Fibroblast of lung (primary cell): Measurements from ENCODE around the gene TRIM16. TPM values are rescaled to one million over a fixed set of nuclear protein-coding genes. Genes with fewer than 3 reads are reported as not detected.
"Not testable (repeated sequence)": the region's sequence is repeated elsewhere in the genome, so short reads cannot be mapped to it uniquely, and the experiment has no call there.

Experiments
- DNase-seq, 2 donors: peaks; one replicate each; pipeline versions ENCODE4 v3.0.0 to v3.0.0-alpha.2; 2010; ENCODE audit warnings: low read depth in 2 of 2
- H2AFZ ChIP-seq: 2 replicates; pipeline ENCODE4 v1.5.1; 2012; ENCODE audit warnings: low read length, control low read depth, inconsistent platforms
- H3K27ac ChIP-seq: 2 replicates; pipeline ENCODE4 v1.5.1; 2011; ENCODE audit warnings: low read length, control low read depth; ENCODE audit not compliant: insufficient read depth
- H3K27me3 ChIP-seq: 2 replicates; pipeline ENCODE4 v1.5.1; 2011; ENCODE audit warnings: mild to moderate bottlenecking, low read length; ENCODE audit not compliant: control insufficient read depth, insufficient read depth
- H3K36me3 ChIP-seq: 2 replicates; pipeline ENCODE4 v1.5.1; 2011; ENCODE audit warnings: low read length; ENCODE audit not compliant: control insufficient read depth, insufficient read depth
- H3K4me1 ChIP-seq: 2 replicates; pipeline ENCODE4 v1.5.1; 2011; ENCODE audit warnings: low read length; ENCODE audit not compliant: control insufficient read depth, insufficient read depth; ENCODE audit errors: extremely low read depth
- H3K4me2 ChIP-seq: 2 replicates; pipeline ENCODE4 v1.5.1; 2011; ENCODE audit warnings: low read length, control low read depth; ENCODE audit not compliant: insufficient read depth; ENCODE audit errors: extremely low read depth
- H3K4me3 ChIP-seq, 4 experiments: fragments of 200-600 bp in 1 of 4; sonication (generic) in 1 of 4; replicated peaks in 1 of 4; 2 replicates each; pipeline ENCODE4 v1.5.1; 2011 to 2016; ENCODE audit warnings: low read length in 4 of 4, low read depth in 3 of 4, mild to moderate bottlenecking in 3 of 4, control low read depth in 2 of 4, inconsistent platforms in 1 of 4, mixed read lengths in 1 of 4; ENCODE audit not compliant: insufficient read depth in 1 of 4; ENCODE audit errors: control extremely low read depth in 1 of 4
- H3K79me2 ChIP-seq: 2 replicates; pipeline ENCODE4 v1.5.1; 2012; ENCODE audit warnings: mild to moderate bottlenecking, low read length, inconsistent platforms; ENCODE audit not compliant: control insufficient read depth, insufficient read depth
- H3K9ac ChIP-seq: 2 replicates; pipeline ENCODE4 v1.5.1; 2011; ENCODE audit warnings: mild to moderate bottlenecking, low read length, control low read depth; ENCODE audit not compliant: insufficient read depth
- H3K9me3 ChIP-seq: 2 replicates; pipeline ENCODE4 v1.5.1; 2012; ENCODE audit warnings: low read depth, low read length; ENCODE audit not compliant: control insufficient read depth, insufficient read depth
- H4K20me1 ChIP-seq: 2 replicates; pipeline ENCODE4 v1.5.1; 2011; ENCODE audit warnings: low read length; ENCODE audit not compliant: control insufficient read depth, insufficient read depth; ENCODE audit errors: extremely low read depth
- polyA plus RNA-seq, 2 donors: library from polyadenylated mRNA; depleted of rRNA in 1 of 2; stranded (reverse) in 1 of 2; unstranded in 1 of 2; fragments of >200 nt; gene quantifications; 2 replicates each; pipeline ENCODE4 v1.2.1, GENCODE V29; 2011 to 2012; ENCODE audit warnings: missing spikeins in 1 of 2
- total RNA-seq: library from RNA; depleted of rRNA; stranded (reverse); fragments of >200 nt; gene quantifications from 2 replicates; pipeline ENCODE4 v1.2.1, GENCODE V29; 2014

TRIM16 gene
- total and polyA plus RNA-seq, 2 donors (not counting 1 experiment from before 2014, with no cell fraction given) = 21.0 to 63.1 TPM

DNA sequence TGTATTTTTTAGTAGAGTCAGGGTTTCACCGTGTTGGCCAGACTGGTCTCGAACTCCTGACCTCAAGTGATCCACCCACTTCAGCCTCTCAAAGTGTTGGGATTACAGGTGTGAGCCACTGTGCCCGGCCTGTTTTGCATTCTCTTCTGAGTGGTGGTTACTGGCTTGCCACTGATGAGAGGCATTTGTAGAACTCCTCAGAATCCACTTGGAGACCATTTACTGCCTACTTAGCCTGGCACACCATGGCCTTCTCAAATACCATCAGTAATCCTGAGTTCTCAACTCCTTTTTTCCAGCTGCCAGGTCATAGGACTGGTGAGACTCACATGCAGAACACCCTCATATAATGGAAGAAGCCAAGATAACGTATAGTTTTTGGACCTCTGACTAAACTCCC is 42.1 kb downstream of the TRIM16 start:
- H3K79me2 ChIP-seq, H3K27me3 ChIP-seq: not testable (repeated sequence)

DNA sequence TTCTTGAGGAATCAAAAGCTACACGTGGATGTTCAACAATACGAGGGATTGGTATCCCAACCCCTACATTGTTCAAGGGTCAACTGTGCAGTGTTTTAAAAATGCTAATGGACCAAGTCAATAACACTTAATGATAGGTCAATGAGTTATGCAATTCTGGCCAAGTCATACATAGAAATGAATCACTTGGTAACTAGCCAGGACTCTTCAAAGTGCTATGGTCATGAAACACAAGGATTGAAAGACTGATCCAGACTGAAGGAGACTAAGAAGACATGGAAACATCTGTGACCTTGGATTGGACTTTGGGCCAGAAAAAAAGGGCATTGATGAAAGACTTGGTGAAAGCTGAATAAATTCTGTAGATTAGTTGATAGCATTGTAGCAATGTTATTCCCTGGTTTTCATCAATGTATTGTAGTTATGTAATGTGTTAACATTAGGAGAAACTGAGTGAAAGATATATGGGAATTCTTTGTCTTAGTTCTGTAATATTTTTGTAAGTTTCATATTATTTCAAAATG is 53.1 kb downstream of the TRIM16 start:
- not testable (repeated sequence) for H3K9me3 ChIP-seq, H3K36me3 ChIP-seq, H3K27me3 ChIP-seq, H3K79me2 ChIP-seq, H3K4me1 ChIP-seq, H2AFZ ChIP-seq, H4K20me1 ChIP-seq, H3K4me2 ChIP-seq, H3K4me3 ChIP-seq, H3K9ac ChIP-seq, H3K27ac ChIP-seq
- DNase-seq = peak in 1 of 2 donors; percentile 35

More for the DNA sequence above, 42.1 kb downstream of the TRIM16 start:
- not testable (repeated sequence) for H3K9me3 ChIP-seq, H3K36me3 ChIP-seq, H3K4me3 ChIP-seq, H3K9ac ChIP-seq, H3K27ac ChIP-seq, H2AFZ ChIP-seq, DNase-seq, H4K20me1 ChIP-seq, H3K4me2 ChIP-seq, H3K4me1 ChIP-seq

DNA sequence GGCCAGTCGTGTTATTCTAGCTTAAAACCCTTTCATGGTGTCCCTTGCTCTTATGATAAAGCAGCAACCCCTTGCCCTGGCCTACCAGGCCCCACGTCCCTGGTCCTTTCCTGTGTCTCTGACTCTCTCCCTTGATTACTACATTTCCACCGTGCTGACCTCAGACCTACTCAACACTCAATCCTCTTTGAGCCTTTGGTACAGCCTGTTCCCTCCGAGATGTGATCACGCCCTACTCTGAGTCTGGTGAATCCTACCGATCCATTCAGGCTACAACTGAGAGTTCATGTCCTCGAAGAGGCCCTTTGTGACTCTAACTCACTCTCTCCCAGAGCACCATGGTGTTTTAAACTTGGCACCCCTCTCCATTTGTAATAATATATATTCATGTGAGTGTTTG is 54.1 kb downstream of the TRIM16 start:
- not testable (repeated sequence) for H3K27ac ChIP-seq, H3K36me3 ChIP-seq, H3K79me2 ChIP-seq, H3K4me1 ChIP-seq, H3K9me3 ChIP-seq, H3K4me2 ChIP-seq, H3K27me3 ChIP-seq, H2AFZ ChIP-seq, H4K20me1 ChIP-seq, H3K4me3 ChIP-seq, H3K9ac ChIP-seq
- peak in 1 of 2 donors; percentile 43 for DNase-seq

DNA sequence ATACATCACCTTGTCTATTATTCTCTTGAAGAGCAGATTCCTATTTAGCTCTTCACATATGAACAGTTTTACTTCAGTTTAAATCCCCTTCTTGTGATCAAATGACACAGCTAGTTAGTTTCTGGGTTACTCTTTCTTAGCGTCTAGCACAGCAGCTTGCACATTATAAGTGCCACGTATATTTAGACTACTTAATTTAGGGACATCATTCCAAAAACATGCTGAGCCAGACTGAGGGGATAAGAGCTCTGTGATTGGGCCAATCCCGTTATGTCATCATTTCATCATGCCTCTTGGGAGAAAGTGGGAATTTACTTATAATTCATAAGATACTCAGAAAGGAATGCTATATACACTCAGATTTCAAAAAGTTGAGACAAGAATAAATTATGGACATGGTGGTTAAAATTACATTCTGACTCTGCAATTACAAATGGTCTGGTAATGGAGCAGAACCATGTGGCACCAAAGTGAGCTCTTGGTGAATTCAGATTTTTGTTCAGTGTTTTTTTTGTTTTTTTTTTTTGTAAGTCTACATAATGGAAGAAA is 60.4 kb downstream of the TRIM16 start:
- peak in 1 of 2 donors; percentile 29 for DNase-seq
- not testable (repeated sequence) for H3K4me1 ChIP-seq

DNA sequence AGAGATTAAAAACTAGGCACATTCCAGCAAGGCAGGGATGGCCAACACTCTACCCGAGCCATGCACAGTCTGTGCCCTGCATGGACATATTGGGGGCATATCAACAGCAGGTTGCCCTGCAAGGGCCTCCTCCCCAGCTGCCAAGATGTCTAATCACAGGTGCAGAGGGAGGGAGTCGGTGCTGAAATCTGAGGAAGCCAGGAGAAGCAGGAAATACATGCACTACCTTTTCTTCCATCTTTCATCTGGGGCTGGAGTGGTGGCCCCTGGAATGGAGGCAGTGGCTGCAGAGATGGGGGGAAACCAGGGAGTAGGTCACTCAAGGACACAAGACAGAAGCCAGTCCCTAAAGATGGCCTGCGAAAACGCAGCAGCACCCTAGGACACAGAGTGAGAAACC is 60.9 kb downstream of the TRIM16 start:
- H3K36me3 ChIP-seq, H4K20me1 ChIP-seq, H3K4me2 ChIP-seq, DNase-seq, H3K4me1 ChIP-seq, H3K79me2 ChIP-seq, H3K9ac ChIP-seq, H3K27me3 ChIP-seq, H3K4me3 ChIP-seq, H2AFZ ChIP-seq, H3K9me3 ChIP-seq, H3K27ac ChIP-seq: not testable (repeated sequence)

More for the DNA sequence above, 60.4 kb downstream of the TRIM16 start:
- H3K79me2 ChIP-seq, H3K9me3 ChIP-seq, H4K20me1 ChIP-seq, H3K27me3 ChIP-seq, H3K4me2 ChIP-seq, H3K27ac ChIP-seq, H3K36me3 ChIP-seq, H3K4me3 ChIP-seq, H3K9ac ChIP-seq, H2AFZ ChIP-seq: not testable (repeated sequence)

DNA sequence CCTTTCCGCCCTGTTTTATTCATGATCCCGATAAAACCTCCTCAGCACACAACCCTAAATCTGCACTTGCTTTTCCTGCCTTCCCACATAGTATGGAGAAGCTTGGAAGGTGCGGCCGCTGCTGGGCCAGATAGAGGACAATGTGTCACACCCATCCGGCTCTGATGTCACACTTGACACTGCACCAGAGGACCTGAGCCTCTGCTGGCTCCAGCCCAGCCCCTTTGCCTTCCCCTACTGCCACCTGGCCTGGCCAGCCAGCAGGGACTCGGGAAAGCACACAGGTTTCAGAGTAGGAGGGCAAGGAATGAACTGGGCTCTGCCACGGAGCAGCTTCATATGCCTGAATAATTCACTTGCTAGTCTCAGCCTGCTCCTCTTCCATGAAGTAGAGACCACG is 62.0 kb downstream of the TRIM16 start:
- H3K27me3 ChIP-seq = not testable (repeated sequence)

More for the DNA sequence above, 62.0 kb downstream of the TRIM16 start:
- H3K79me2 ChIP-seq, H2AFZ ChIP-seq, H3K9me3 ChIP-seq, H3K27ac ChIP-seq, H3K4me1 ChIP-seq, H3K4me3 ChIP-seq, H3K36me3 ChIP-seq, DNase-seq, H3K4me2 ChIP-seq, H3K9ac ChIP-seq, H4K20me1 ChIP-seq: not testable (repeated sequence)
